C4-2B (cell line): Measurements from ENCODE around the gene SLFN5.
A peak's percentile ranks its signal among the peaks of the same experiment; 100 is the strongest.
"Not testable (repeated sequence)": the region's sequence is repeated elsewhere in the genome, so short reads cannot be mapped to it uniquely, and the experiment has no call there.

Source experiments
- H3K27ac ChIP-seq: fragments of 450-650 bp; 2 replicates; pipeline ENCODE4 v1.5.1; 2017
- ZFX ChIP-seq: fragments of 450-650 bp; IDR thresholded peaks from 2 replicates; pipeline ENCODE4 v1.6.1; 2017
- TF ChIP-seq, protein P1 (sequence below): fragments of 450-650 bp; conservative IDR thresholded peaks from 2 replicates; pipeline ENCODE4 v1.5.1; 2017; ENCODE audit warnings: mild to moderate bottlenecking

SLFN5 gene

DNA sequence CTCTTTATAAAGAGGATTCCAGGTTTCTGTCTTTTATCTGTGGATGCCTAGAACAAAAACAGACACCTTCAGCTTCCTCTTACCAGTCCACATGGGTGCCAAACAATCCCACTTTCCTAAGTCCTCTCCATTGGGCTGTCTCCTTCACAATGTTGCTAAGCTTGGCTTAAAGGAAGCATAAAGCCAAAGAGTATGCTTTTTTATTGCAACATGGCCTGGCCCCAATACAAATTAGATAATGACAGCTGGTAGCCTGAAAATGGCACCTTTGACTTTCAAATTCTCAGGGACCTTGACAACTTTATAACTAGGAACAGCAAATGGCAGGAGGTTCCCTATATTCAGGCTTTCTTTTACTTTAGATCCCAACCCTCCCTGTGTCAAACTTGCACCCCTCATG is 55.8 kb downstream of the SLFN5 start:
- peak overlapping the region; percentile 52; the same call in 1 of the 2 replicates for H3K27ac ChIP-seq
- TF ChIP-seq, protein P1, sequence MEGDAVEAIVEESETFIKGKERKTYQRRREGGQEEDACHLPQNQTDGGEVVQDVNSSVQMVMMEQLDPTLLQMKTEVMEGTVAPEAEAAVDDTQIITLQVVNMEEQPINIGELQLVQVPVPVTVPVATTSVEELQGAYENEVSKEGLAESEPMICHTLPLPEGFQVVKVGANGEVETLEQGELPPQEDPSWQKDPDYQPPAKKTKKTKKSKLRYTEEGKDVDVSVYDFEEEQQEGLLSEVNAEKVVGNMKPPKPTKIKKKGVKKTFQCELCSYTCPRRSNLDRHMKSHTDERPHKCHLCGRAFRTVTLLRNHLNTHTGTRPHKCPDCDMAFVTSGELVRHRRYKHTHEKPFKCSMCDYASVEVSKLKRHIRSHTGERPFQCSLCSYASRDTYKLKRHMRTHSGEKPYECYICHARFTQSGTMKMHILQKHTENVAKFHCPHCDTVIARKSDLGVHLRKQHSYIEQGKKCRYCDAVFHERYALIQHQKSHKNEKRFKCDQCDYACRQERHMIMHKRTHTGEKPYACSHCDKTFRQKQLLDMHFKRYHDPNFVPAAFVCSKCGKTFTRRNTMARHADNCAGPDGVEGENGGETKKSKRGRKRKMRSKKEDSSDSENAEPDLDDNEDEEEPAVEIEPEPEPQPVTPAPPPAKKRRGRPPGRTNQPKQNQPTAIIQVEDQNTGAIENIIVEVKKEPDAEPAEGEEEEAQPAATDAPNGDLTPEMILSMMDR = no peak
- TF ChIP-seq ZFX = no peak

- TF ChIP-seq, protein P1 = no peak
- TF ChIP-seq ZFX = no peak
- H3K27ac ChIP-seq = peak overlapping the region; percentile 52; the same call in 1 of the 2 replicates
Measured at GRCh38 chr17:35299135-35299534, 56.3 kb downstream of the SLFN5 start.

GRCh38 chr17:35309345-35309744 is 66.5 kb downstream of the SLFN5 start:
- not testable (repeated sequence) for H3K27ac ChIP-seq

DNA sequence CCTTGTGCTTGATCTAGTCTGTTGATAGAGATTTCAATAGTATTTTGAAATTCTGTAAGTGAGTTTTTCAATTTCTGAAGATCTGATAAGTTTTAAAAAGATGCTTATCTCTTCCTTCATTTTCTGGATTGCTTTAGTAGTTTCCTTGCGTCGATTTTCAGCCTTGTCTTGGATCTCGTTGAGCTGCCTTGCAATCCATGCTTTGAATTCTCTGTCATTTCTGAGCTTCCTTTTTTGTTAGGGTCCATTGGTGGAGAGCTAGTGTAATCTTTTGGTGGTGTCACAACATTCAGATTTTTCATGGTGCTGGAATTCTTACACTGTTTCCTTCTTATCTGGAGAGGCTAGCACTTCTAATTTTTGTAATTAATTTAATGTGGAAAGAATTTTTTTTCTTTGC is 69.5 kb downstream of the SLFN5 start:
- TF ChIP-seq, protein P1 = no peak
- no peak for TF ChIP-seq ZFX
- no peak overlapping the region for H3K27ac ChIP-seq

DNA sequence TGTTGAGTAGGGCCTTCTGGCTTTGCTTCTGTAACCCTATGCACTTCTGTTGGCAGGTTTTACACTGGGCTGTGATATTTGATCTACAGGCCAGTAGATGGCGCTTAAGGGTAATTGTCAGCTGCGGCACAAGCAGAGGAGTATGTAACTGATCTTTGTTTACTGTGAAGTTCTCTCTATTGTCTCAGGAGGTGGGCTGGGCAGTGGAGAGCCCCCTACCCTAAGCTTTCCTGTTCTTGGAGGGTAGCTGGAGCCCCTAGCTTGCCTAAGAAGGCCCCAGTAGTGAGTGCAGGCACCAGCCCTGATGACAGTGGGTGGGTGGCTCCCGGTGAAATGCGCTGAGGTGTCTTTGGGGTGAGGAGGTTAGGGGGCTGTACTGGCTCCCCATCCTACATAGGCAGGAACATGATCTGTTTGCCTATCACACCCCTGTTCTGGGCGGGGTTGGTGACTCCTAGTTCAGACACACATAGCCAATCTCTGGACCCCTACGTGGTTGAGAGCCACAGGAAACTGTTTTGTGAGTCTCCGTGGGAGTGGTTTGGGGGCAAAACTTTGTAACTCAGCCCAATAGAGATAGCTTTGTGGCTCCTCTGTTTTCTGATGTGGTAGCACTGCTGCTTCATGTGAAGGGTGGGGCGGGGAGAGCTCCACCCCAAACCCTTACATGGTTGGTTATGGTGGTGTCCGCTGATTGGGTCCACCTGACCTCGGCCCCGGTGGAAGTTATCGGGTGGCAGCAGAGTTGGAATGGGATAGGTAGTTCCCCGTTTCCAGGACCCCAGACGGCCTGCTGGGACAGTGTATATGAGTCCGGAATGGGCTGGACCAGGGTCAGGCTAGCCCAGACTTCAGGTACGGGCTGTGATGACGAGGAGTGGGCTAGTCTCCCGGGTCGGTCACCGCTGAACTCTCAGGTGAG is 70.2 kb downstream of the SLFN5 start:
- no peak for TF ChIP-seq ZFX
- TF ChIP-seq, protein P1 = peak; percentile 88
- H3K27ac ChIP-seq = no peak overlapping the region

DNA sequence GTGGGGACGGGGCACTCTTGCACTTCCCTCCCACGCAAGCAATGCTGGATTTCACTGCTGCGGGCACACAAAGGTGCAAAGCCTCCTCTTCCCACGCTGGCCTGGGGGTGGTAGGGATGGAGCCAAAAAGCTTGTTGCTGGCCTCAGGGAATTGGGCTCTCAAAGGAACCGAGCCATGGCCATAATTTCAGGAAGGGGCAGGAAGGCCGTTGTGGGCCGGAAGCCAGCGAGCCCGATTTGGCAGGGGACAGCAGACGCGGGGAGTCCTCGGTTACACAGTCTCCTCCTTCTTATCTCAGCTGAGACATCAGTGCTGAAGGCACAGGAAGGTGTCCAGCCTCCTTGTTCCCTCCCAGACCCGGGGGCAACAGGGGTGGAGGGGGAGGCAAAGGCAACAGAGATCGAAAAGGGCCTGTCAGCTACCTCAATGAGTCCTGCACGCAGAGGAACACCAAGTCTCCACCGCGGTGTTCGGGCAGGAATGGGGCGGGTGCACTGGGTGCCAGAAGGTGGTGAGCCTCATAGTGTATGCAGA is 71.1 kb downstream of the SLFN5 start:
- no peak overlapping the region for H3K27ac ChIP-seq
- TF ChIP-seq, protein P1 = no peak
- no peak for TF ChIP-seq ZFX

GRCh38 chr17:35314415-35315216 is 71.7 kb downstream of the SLFN5 start:
- H3K27ac ChIP-seq = no peak overlapping the region
- TF ChIP-seq, protein P1 = no peak
- no peak for TF ChIP-seq ZFX
